ENCODE data around the gene YKT6. TPM values are rescaled to one million over a fixed set of nuclear protein-coding genes. Genes with fewer than 3 reads are reported as not detected.

The YKT6 gene
- total RNA-seq, 4 donors from 2014 or later = 43.3 to 50.7 (median 49.7) TPM

DNA sequence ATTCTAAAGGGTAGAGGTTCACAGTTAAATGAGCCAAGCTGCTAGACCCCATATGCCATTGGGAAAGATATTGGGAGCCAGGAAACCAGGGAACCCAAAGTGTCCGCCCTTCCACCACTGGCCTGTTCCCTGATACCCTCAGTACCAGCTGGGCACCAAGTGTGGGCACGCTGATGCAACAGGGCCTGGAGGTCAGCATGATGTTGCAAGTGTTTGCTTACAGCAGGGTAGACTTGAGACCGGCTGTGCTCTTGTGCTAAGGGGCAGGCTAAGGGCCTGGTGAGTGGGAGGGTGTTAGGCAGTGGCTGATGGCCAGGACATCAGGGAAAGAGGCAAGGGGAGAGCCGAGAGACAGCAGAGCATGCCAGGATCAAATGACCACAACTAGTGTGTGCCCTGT, 38.6 kb upstream of the YKT6 start:
- TF ChIP-seq, protein P1, sequence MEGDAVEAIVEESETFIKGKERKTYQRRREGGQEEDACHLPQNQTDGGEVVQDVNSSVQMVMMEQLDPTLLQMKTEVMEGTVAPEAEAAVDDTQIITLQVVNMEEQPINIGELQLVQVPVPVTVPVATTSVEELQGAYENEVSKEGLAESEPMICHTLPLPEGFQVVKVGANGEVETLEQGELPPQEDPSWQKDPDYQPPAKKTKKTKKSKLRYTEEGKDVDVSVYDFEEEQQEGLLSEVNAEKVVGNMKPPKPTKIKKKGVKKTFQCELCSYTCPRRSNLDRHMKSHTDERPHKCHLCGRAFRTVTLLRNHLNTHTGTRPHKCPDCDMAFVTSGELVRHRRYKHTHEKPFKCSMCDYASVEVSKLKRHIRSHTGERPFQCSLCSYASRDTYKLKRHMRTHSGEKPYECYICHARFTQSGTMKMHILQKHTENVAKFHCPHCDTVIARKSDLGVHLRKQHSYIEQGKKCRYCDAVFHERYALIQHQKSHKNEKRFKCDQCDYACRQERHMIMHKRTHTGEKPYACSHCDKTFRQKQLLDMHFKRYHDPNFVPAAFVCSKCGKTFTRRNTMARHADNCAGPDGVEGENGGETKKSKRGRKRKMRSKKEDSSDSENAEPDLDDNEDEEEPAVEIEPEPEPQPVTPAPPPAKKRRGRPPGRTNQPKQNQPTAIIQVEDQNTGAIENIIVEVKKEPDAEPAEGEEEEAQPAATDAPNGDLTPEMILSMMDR (IDR thresholded peaks at IDR 0.05; ENCODE audit: low read depth) = no peak

DNA sequence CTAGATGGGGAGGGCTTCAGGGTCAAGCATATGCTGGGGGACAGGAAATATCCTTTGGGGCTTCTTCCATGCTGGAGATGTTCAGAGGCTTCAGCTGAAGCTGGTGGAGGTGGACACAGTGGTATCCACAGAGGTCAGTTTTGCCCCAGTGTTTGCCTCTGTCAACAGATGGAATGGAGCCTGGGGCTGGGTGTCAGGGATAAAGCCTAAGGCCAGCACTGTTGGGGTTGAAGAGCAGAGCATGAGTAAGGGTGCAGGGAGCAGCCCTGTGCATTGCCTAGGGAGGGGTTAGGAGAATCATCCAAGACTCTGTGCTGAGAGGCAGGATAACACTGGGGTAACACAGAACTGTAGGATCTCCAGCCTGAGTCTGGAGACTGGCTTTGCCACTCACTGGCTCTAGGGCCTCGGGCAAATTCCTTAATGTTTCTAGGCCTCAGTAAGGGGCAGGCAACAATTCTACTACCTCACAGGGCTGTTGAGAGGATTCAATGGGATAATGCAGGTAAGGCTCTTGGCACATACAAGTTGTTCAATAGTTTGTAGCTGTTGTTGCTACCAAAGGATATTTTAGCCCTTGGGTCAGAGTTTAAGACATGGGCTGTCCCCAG, 37.9 kb upstream of the YKT6 start:
- TF ChIP-seq, protein P1 (IDR thresholded peaks at IDR 0.05; ENCODE audit: low read depth) = no peak

DNA sequence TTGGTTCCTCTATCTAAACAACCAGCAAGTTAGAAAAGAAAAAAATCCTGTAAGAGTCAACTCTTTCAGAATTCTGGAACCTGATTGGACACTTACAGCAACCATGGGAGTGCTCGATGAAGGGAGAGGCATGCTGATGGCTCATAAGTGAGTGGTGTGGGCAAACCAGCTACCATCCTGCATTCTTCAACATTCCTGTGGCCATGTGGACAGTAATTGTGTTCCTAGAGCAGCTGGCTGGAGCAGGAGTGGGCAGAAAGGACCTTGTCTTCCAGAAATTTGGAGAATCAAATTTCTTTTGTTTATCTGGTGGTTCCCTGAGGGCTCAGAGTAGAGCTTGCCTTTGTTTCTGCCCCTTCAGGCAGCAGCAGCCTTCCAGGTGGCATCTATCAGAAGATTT, 37.2 kb upstream of the YKT6 start:
- TF ChIP-seq, protein P1 (IDR thresholded peaks at IDR 0.05; ENCODE audit: low read depth) = no peak

DNA sequence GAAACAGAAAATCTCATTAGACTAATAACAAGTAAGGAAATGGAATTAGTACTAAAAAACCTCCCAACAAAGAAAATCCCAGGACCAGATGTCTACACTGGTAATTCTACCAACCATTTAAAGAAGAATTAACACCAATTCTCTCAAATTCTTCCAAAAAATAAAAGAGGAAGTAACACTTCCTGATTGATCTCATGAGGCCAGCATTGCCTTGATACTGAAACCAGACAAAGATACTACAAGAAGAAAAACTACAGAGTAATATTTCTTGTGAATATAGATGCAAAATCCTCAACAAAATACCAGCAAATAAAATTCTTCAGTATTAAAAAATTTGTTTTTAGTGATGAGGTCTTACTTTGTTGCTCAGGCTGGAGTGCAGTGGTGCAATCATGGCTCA, 32.9 kb upstream of the YKT6 start:
- TF ChIP-seq, protein P1 (IDR thresholded peaks at IDR 0.05; ENCODE audit: low read depth) = no peak

DNA sequence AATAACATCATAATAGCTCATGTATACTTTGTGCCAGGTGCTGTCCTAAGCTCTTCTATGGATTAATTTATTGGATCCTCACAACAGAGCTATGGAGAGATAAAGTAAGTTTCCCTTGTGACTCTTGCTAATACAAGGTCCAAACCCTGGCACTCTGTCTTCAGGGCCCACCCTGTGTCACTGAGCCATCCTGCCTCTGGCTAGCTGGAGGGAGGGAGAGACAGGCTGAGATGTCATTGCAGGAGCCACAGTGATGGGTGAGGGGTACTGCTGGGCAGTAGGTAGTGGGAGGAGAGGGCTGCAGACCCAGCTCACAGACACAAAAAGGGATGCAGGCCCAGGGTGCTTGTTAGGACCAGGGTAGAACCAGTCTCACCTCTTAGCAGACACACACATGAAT, 28.4 kb upstream of the YKT6 start:
- TF ChIP-seq, protein P1 (IDR thresholded peaks at IDR 0.05; ENCODE audit: low read depth) = no peak

DNA sequence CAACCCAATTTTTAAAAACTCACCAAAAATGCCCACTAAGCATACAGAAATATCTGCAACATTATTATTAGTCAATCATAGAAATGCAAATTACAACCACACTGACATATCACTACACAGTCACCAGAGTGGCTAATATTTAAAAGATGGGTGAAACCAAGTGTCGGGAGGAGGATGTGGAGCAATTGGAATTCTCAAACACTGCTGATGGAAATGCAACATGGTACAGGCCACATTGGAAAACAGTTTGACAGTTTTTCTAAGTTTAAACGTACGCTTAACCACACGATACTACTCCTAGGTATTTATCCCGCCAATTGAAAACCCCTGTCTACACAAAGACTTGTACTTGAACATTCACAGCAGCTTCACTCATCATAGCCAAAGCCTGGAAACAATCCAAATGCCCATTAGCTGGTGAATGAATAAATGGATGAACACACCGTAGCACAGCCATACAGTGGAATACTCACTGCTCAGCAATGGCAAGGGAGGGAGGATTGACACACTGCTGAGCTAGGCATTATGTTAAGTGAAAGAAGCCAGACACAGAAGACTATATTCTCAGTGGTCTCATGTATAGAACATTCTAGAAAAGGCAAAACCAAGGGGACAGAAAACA, 27.9 kb upstream of the YKT6 start:
- TF ChIP-seq, protein P1 (IDR thresholded peaks at IDR 0.05; ENCODE audit: low read depth) = no peak

DNA sequence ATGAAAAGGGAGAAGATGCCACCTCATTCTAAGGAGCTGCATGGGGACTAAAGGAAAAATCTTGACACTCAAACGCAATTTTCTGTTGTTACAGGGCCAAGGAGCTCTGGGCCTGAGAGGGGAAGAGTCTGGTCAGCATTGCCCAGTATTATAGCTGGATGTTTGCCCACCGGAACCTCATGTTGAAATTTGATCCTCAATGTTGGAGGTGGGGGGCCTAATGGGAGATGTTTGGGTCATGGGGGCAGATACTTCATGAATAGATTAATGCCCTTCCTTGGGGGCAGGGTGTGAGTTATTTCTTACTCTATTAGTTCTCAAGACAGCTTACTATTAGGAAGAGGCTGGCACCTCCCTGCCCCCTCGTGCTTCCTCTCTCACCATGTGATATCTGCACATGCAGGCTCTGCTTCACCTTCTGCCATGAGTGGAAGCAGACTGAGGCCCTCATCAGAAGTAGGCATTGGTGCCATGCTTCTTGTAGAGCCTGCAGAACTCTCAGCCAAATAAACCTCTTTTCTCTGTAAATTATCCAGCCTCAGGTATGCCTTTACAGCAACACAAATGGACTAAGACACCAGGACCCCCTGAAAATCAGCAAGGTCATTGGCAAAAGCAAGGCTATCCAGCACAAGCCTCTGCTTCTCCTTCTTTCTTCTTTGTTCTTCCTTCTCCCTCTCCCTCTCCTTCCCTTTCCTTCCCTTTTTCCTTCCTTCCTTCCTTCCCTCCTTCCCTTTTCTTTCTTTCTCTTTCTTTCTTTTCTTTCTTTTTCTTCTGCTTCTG, 26.7 kb upstream of the YKT6 start:
- TF ChIP-seq, protein P1 (IDR thresholded peaks at IDR 0.05; ENCODE audit: low read depth) = no peak

All from subcutaneous adipose tissue (tissue), 4 donors.